ENCODE data around the gene MFSD6. TPM values are rescaled to one million over a fixed set of nuclear protein-coding genes. Genes with fewer than 3 reads are reported as not detected.

MFSD6 gene
- total RNA-seq, 4 donors from 2014 or later: 76.3 to 99.1 (median 83.0) TPM

GRCh38 chr2:190454795-190455194 lies 46.6 kb downstream of the MFSD6 start:
- in situ Hi-C loops (cut with MboI; ENCODE audit: low pct_ligation_motif_present in 1 of 4, low pct_unique_long_range_greater_than_20kb in 1 of 4, low sequenced_read_pairs in 3 of 4): no loop called here
- WGBS, 2 donors (ENCODE audit: low coverage in 1 of 2): 95 to 98% methylated on average over 2 of the region's 2 CpGs
- H3K27me3 ChIP-seq: no peaks in the 10 kb centered on the region

GRCh38 chr2:190455358-190456095 lies 47.4 kb downstream of the MFSD6 start:
- H3K4me3 ChIP-seq: no peak overlapping the region
- H3K36me3 ChIP-seq: no peaks in the 10 kb centered on the region
- no peak overlapping the region for H3K27ac ChIP-seq
- no peaks in the 10 kb centered on the region for H3K27me3 ChIP-seq
- in situ Hi-C loops (cut with MboI; ENCODE audit: low pct_ligation_motif_present in 1 of 4, low pct_unique_long_range_greater_than_20kb in 1 of 4, low sequenced_read_pairs in 3 of 4) (no loop called here), intact Hi-C loops (cut with DNase I; ENCODE audit: low total_unique reads) (no loop called here)
- WGBS, 2 donors (ENCODE audit: low coverage in 1 of 2): 83 to 87% methylated on average over 6 to 7 of the region's 7 CpGs
- peaks cover 0 to 5% (median 0%) of the 10 kb centered on the region in 4 donors for H3K4me1 ChIP-seq
- H3K9me3 ChIP-seq: no peaks in the 10 kb centered on the region
- TF ChIP-seq POLR2AphosphoS5 (IDR thresholded peaks at IDR 0.05) (no peak), POLR2A (IDR thresholded peaks at IDR 0.05) (no peak), EP300 (IDR thresholded peaks at IDR 0.05; ENCODE audit: low read depth) (no peak)
- TF ChIP-seq, protein P1, sequence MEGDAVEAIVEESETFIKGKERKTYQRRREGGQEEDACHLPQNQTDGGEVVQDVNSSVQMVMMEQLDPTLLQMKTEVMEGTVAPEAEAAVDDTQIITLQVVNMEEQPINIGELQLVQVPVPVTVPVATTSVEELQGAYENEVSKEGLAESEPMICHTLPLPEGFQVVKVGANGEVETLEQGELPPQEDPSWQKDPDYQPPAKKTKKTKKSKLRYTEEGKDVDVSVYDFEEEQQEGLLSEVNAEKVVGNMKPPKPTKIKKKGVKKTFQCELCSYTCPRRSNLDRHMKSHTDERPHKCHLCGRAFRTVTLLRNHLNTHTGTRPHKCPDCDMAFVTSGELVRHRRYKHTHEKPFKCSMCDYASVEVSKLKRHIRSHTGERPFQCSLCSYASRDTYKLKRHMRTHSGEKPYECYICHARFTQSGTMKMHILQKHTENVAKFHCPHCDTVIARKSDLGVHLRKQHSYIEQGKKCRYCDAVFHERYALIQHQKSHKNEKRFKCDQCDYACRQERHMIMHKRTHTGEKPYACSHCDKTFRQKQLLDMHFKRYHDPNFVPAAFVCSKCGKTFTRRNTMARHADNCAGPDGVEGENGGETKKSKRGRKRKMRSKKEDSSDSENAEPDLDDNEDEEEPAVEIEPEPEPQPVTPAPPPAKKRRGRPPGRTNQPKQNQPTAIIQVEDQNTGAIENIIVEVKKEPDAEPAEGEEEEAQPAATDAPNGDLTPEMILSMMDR (IDR thresholded peaks at IDR 0.05): no peak
- DNase-seq: no peak

More at GRCh38 chr2:190454795-190455194, 46.6 kb downstream of the MFSD6 start:
- no peak overlapping the region for H3K27ac ChIP-seq
- TF ChIP-seq EP300 (IDR thresholded peaks at IDR 0.05; ENCODE audit: low read depth) (no peak), POLR2AphosphoS5 (IDR thresholded peaks at IDR 0.05) (no peak), POLR2A (IDR thresholded peaks at IDR 0.05) (no peak)
- TF ChIP-seq, protein P1 (IDR thresholded peaks at IDR 0.05): no peak
- intact Hi-C loops (cut with DNase I; ENCODE audit: low total_unique reads): no loop called here
- no peak overlapping the region for H3K4me3 ChIP-seq
- H3K4me1 ChIP-seq: peaks cover 0 to 5% (median 0%) of the 10 kb centered on the region in 4 donors
- no peaks in the 10 kb centered on the region for H3K9me3 ChIP-seq
- no peak for DNase-seq
- no peaks in the 10 kb centered on the region for H3K36me3 ChIP-seq

- DNase-seq: no peak
- Histone ChIP-seq H3K36me3 (no peaks in the 10 kb centered on the region), H3K4me3 (no peak overlapping the region), H3K27me3 (no peaks in the 10 kb centered on the region), H3K4me1 (peaks cover 0 to 5% (median 0%) of the 10 kb centered on the region in 4 donors), H3K9me3 (no peaks in the 10 kb centered on the region), H3K27ac (no peak overlapping the region)
- intact Hi-C loops (cut with DNase I; ENCODE audit: low total_unique reads) (no loop called here), in situ Hi-C loops (cut with MboI; ENCODE audit: low pct_ligation_motif_present in 1 of 4, low pct_unique_long_range_greater_than_20kb in 1 of 4, low sequenced_read_pairs in 3 of 4) (no loop called here)
- TF ChIP-seq POLR2A (IDR thresholded peaks at IDR 0.05): no peak
- TF ChIP-seq EP300 (IDR thresholded peaks at IDR 0.05; ENCODE audit: low read depth): no peak
- TF ChIP-seq, protein P1 (IDR thresholded peaks at IDR 0.05): no peak
- no peak for TF ChIP-seq POLR2AphosphoS5 (IDR thresholded peaks at IDR 0.05)
- WGBS, 2 donors (ENCODE audit: low coverage in 1 of 2): 65% methylated on average over 7 of the region's 7 CpGs; no CpG with 5 or more reads in 1 of the 2 donors
Measured at GRCh38 chr2:190456833-190457232, 48.7 kb downstream of the MFSD6 start.

DNA sequence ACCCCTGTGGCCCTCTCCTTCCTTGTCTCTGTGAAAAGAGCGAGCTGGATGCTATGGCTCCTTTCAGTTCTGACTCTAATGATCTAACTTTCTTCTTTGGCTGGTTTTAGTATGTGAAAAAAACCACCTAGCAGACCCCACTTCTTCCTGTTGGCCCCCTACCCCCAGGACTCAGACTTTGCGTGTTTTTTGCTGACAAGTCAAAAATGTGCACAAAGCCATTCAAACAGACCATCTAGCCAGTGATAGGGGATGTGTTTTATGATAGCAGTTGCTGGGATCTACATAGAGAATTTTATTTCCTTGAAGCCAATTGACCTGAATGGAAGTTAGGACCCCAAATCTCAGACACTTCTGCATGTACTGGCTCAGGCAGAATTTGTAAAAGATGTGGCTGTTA lies 49.1 kb downstream of the MFSD6 start:
- WGBS, 2 donors (ENCODE audit: low coverage in 1 of 2): 100% methylated on average over 1 to 2 of the region's 2 CpGs
- Histone ChIP-seq H3K4me3 (no peak overlapping the region), H3K36me3 (no peaks in the 10 kb centered on the region), H3K4me1 (peaks cover 0 to 5% (median 0%) of the 10 kb centered on the region in 4 donors), H3K9me3 (no peaks in the 10 kb centered on the region), H3K27ac (no peak overlapping the region), H3K27me3 (no peaks in the 10 kb centered on the region)
- in situ Hi-C loops (cut with MboI; ENCODE audit: low pct_ligation_motif_present in 1 of 4, low pct_unique_long_range_greater_than_20kb in 1 of 4, low sequenced_read_pairs in 3 of 4) (no loop called here), intact Hi-C loops (cut with DNase I; ENCODE audit: low total_unique reads) (no loop called here)
- no peak for DNase-seq
- TF ChIP-seq POLR2A (IDR thresholded peaks at IDR 0.05) (no peak), POLR2AphosphoS5 (IDR thresholded peaks at IDR 0.05) (no peak), EP300 (IDR thresholded peaks at IDR 0.05; ENCODE audit: low read depth) (no peak)
- TF ChIP-seq, protein P1 (IDR thresholded peaks at IDR 0.05): no peak
